Astrocyte of the spinal cord (primary cell): ENCODE data around the gene MAN1A2.

ENCODE experiments used
- DNase-seq: peaks from one replicate; pipeline ENCODE4 v3.0.0; 2011; ENCODE audit warnings: low read depth, low spot score
- H3K4me3 ChIP-seq: 2 replicates; pipeline ENCODE4 v1.5.1; 2011; ENCODE audit warnings: low read depth, mild to moderate bottlenecking, low read length, moderate library complexity
- in situ Hi-C: cut with HindIII; loops from 2 replicates; pipeline ENCODE4 v1.10.0; 2017; ENCODE audit warnings: low sequenced_read_pairs
- TF ChIP-seq, protein P1 (sequence below): IDR thresholded peaks from 2 replicates; pipeline ENCODE4 v1.5.1; 2012; ENCODE audit warnings: low read depth, mild to moderate bottlenecking, low read length, inconsistent platforms

MAN1A2 gene

DNA sequence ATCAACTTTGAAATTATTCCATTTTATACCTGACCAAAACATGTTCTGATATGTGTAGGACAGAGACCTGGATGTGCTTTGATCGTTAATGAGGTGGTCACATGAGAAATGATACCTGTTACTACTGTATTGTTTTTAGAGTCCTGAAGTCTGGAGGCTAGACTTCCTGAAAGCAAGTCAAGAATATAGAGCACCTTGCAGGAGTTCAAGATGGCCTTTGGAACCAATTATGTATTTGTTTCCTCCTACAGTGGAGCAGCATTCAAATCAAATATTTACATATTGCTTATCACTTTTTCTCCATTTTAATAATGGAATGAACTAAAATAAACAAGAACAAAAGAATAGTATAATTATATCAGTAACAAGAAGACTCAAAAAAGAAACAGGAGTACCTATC, 155.9 kb downstream of the MAN1A2 start:
- no peak for DNase-seq
- in situ Hi-C loops: no loop called here

GRCh38 chr1:117527074-117527473, 159.8 kb downstream of the MAN1A2 start:
- no peak overlapping the region for H3K4me3 ChIP-seq
- no peak for DNase-seq
- TF ChIP-seq, protein P1, sequence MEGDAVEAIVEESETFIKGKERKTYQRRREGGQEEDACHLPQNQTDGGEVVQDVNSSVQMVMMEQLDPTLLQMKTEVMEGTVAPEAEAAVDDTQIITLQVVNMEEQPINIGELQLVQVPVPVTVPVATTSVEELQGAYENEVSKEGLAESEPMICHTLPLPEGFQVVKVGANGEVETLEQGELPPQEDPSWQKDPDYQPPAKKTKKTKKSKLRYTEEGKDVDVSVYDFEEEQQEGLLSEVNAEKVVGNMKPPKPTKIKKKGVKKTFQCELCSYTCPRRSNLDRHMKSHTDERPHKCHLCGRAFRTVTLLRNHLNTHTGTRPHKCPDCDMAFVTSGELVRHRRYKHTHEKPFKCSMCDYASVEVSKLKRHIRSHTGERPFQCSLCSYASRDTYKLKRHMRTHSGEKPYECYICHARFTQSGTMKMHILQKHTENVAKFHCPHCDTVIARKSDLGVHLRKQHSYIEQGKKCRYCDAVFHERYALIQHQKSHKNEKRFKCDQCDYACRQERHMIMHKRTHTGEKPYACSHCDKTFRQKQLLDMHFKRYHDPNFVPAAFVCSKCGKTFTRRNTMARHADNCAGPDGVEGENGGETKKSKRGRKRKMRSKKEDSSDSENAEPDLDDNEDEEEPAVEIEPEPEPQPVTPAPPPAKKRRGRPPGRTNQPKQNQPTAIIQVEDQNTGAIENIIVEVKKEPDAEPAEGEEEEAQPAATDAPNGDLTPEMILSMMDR: no peak
- in situ Hi-C loops: no loop called here

More for the DNA sequence above, 155.9 kb downstream of the MAN1A2 start:
- H3K4me3 ChIP-seq: no peak overlapping the region
- TF ChIP-seq, protein P1: no peak

GRCh38 chr1:117527566-117528102, 160.4 kb downstream of the MAN1A2 start:
- DNase-seq: peak; percentile 38
- no peak overlapping the region for H3K4me3 ChIP-seq
- in situ Hi-C loops: no loop called here
- TF ChIP-seq, protein P1: no peak

GRCh38 chr1:117529683-117530082, 162.4 kb downstream of the MAN1A2 start:
- DNase-seq: no peak
- H3K4me3 ChIP-seq: no peak overlapping the region
- in situ Hi-C loops: no loop called here
- TF ChIP-seq, protein P1: no peak

DNA sequence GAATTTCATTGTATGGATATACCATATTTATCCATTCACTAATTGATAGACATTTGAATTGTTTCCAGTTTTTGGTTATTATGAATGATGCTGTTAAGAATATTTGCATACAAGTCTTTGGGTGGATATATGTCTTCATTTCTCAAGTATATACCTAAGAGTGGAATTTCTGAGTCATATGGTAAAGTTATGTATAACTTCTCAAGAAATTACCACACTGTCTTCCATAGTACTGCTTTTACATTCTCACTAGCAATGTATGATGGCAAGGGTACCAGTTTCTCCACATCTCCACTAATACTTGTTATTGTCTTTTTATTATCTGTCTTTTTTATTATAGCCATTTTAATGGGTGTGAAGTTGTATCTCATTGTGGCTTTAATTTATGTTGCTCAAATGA, 164.0 kb downstream of the MAN1A2 start:
- no peak for DNase-seq
- H3K4me3 ChIP-seq: no peak overlapping the region
- in situ Hi-C loops: no loop called here
- TF ChIP-seq, protein P1: no peak

GRCh38 chr1:117534995-117535467, 167.8 kb downstream of the MAN1A2 start:
- TF ChIP-seq, protein P1: peak; percentile 65
- no peak overlapping the region for H3K4me3 ChIP-seq
- in situ Hi-C loops: no loop called here
- peak; percentile 51 for DNase-seq
